ENCODE measurements around the gene PGM3. TPM values are rescaled to one million over a fixed set of nuclear protein-coding genes. Genes with fewer than 3 reads are reported as not detected.

PGM3 gene
- polyA plus RNA-seq, 1 of the 3 experiments (the other 2 are of a cell fraction), result 24.2 TPM

- TF ChIP-seq REST (IDR thresholded peaks at IDR 0.05; ENCODE audit: low read depth, low read length) (no peak), MAX (IDR thresholded peaks at IDR 0.05; ENCODE audit: low read depth) (0 out of 2 replicates have a peak, but pooled peaks have one; percentile 23), GATA2 (CRISPR knock-in tag; IDR thresholded peaks at IDR 0.05) (no peak), USF1 (IDR thresholded peaks at IDR 0.05; ENCODE audit: borderline replicate concordance, low read depth) (no peak), GABPA (IDR thresholded peaks at IDR 0.05; ENCODE audit: low read depth) (no peak), FOXJ3 (CRISPR knock-in tag; IDR thresholded peaks at IDR 0.05) (no peak), JUND (IDR thresholded peaks at IDR 0.05) (no peak), TAF1 (IDR thresholded peaks at IDR 0.05; ENCODE audit: borderline replicate concordance, low read depth, low read length) (no peak), FOSL2 (IDR thresholded peaks at IDR 0.05; ENCODE audit: borderline replicate concordance, low read depth) (no peak), RXRA (IDR thresholded peaks at IDR 0.05; ENCODE audit: borderline replicate concordance, low read depth) (no peak), EZH2phosphoT487 (IDR thresholded peaks at IDR 0.05; ENCODE audit: borderline replicate concordance, low read depth) (no peak)
Measured at GRCh38 chr6:83215131-83216047, 22.3 kb upstream of the PGM3 start (continued).

GRCh38 chr6:83202031-83202430 lies 9.0 kb upstream of the PGM3 start:
- Histone ChIP-seq H2AFZ (ENCODE audit: low read depth) (no peak overlapping the region), H4K20me1 (ENCODE audit: insufficient read depth) (no peaks in the 10 kb centered on the region), H3F3A (replicated peaks; ENCODE audit: insufficient read depth) (peaks cover 21% of the 10 kb centered on the region), H3K4me3 (ENCODE audit: low read depth in 2 of 2, low read length in 1 of 2) (no peak overlapping the region), H3K36me3 (replicated peaks in 1 of 2; ENCODE audit: control insufficient read depth in 1 of 2, insufficient read depth in 2 of 2, low read length in 1 of 2) (peaks cover under 1 to 8% of the 10 kb centered on the region in 2 experiments), H3K9ac (no peak overlapping the region), H3K4me2 (no peak overlapping the region), H3K4me1 (ENCODE audit: control insufficient read depth in 1 of 2, insufficient read depth in 2 of 2, low read depth in 1 of 2, low read length in 1 of 2) (peaks cover 3 to 20% of the 10 kb centered on the region in 2 experiments; a peak in 2 of 4 replicates), H3K9me2 (no peaks in the 10 kb centered on the region), H3K27ac (ENCODE audit: low read depth in 2 of 2, low read length in 1 of 2) (no peak overlapping the region), H3K9me3 (no peaks in the 10 kb centered on the region), H3K79me2 (ENCODE audit: insufficient read depth) (no peaks in the 10 kb centered on the region), H3K27me3 (ENCODE audit: insufficient read depth) (no peaks in the 10 kb centered on the region)
- TF ChIP-seq CHD2 (IDR thresholded peaks at IDR 0.05; ENCODE audit: low read length, partially characterized antibody) (no peak), RXRA (IDR thresholded peaks at IDR 0.05; ENCODE audit: borderline replicate concordance, low read depth) (no peak), REST (IDR thresholded peaks at IDR 0.05; ENCODE audit: low read depth, low read length) (no peak), MAX (IDR thresholded peaks at IDR 0.05; ENCODE audit: low read depth) (no peak), EZH2phosphoT487 (IDR thresholded peaks at IDR 0.05; ENCODE audit: borderline replicate concordance, low read depth) (no peak), FOXJ3 (CRISPR knock-in tag; IDR thresholded peaks at IDR 0.05) (no peak), FOSL2 (IDR thresholded peaks at IDR 0.05; ENCODE audit: borderline replicate concordance, low read depth) (no peak), EP300 (IDR thresholded peaks at IDR 0.05; ENCODE audit: borderline replicate concordance in 1 of 2, low read depth in 1 of 2, low read length in 1 of 2) (no peak), YY1 (IDR thresholded peaks at IDR 0.05; ENCODE audit: low read depth) (no peak), SMC3 (IDR thresholded peaks at IDR 0.05; ENCODE audit: low read depth, low read length) (no peak), USF1 (IDR thresholded peaks at IDR 0.05; ENCODE audit: borderline replicate concordance, low read depth) (no peak), TEAD4 (IDR thresholded peaks at IDR 0.05; ENCODE audit: borderline replicate concordance, insufficient read depth) (no peak)
- DNase-seq, result no peak
- CTCF ChIA-PET, result interaction anchor here (2.2 to 6.7 kb wide), 2 partner anchors 13 to 136 kb away, joined by 9 to 57 read pairs; partner anchors contain the start of genes DOP1A and UBE3D
- POLR2A ChIA-PET, result no interaction called here
- 93% methylated on average over 4 of the region's 4 CpGs for WGBS (ENCODE audit: low lambda C conversion rate)
